ENCODE results near the gene SH3RF3.

SH3RF3 gene

DNA sequence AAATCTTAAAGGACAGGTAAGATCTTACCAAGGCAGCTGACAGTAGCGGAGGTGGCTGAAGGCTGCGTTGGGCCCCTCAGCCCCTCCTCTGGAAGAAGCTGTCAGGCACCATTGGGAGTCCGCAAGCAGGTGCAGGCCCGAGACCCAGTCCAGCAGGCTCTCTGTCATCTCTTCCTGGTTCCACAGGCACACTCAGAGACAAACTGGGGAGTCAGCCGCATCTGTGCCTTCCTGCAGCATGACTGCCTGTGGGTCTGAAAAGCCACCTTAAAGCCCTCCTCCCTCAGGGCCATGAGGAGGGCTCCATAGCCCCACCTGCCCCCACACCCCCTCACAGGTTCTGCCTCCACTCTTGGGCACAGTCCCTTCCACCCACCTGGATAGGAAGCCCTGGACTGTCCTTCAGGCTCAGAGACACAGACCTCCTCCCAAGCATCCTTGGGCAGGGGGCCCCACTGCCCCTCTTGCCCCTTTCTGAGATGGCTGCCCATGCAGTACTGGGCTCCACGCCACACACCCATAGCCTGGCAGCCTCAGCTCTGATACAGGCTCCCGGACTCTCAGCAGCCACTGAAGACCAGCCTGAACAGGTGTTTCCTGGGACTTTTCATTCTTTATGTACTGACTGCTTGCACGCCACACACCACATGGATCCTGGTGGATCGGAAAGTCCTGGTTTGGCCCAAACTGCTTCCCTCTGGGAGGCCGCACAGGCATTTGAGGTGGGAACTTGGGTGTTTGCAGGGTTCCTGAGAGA is 245.0 kb downstream of the SH3RF3 start:
- no peak for DNase-seq (ENCODE audit: low read depth in 2 of 2)

DNA sequence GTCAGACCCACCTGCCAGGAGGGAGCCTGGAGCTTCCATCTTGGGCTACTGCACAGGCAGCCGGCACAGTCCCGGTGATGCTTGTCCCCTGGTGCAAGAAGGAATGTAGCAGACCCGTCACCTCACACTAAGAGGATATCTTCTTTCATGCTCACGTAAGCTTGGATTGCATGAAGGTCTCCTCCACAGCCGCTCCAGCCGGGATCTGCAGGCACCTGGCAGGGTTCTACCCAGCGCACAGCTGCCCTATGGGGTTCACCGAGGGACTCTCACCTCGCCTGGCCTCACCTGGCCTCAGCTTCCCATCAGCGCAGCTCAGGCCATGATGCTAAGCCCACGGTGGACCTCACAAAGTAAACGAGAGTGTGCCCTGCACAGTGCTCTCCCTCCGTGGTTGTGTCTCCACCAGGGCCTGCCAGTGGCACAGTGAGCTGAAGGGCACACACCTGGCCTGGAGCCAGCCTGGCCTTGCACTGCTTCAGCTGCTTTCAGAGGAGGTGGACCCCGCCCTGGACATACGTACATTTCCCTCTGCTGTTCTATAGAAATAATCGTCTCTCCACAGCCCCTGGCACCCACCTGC is 245.6 kb downstream of the SH3RF3 start:
- no peak for DNase-seq (ENCODE audit: low read depth in 2 of 2)

GRCh38 chr2:109375131-109375561 is 246.1 kb downstream of the SH3RF3 start:
- no peak for DNase-seq (ENCODE audit: low read depth in 2 of 2)

DNA sequence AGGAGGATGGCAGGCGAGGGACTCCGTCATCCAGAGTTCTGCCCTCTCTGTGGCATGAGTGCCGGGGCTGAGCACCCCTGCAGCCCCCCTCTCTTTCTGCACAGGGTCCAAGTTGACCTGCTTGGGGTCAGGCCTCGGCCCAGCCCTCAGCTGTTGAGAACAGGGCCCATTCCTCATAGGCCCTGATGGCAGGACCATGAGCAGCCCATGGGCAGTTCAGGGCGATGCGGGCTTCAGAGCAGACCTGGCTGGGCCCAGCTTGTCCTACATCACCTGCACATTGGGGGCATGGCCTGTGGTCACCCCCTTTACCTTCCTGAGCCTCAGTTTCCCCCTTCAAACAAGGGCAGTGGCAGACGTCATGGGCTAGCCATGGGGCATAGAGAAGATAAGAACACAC is 246.7 kb downstream of the SH3RF3 start:
- DNase-seq (ENCODE audit: low read depth in 2 of 2) = no peak

- no peak for DNase-seq (ENCODE audit: low read depth in 2 of 2)
These were observed 247.1 kb downstream of the SH3RF3 start for GRCh38 chr2:109376115-109376514.

- DNase-seq (ENCODE audit: low read depth in 2 of 2) = no peak
These were observed 247.9 kb downstream of the SH3RF3 start for GRCh38 chr2:109376796-109377495.

DNA sequence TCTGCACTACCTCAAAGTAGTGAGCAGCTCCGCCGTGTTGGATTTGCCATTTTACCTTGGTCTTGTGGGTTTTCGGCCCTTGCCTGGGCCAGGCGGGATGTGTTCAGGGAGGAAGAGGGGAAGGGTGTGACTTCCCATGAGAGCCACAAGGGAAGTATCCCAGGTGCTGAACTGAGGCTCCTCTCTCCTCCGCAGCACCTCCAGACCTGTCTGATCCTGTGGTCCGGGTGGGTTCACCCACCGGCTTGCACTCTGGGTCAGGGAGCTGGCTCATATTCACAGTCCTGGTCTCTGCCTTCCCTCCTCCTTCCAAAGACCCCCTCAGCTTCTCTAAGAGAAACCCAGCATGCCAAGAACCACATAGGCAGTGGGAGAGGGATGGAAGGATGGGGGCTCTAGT is 249.0 kb downstream of the SH3RF3 start:
- DNase-seq (ENCODE audit: low read depth in 2 of 2) = no peak

- no peak for DNase-seq (ENCODE audit: low read depth in 2 of 2)
These were observed 249.7 kb downstream of the SH3RF3 start for GRCh38 chr2:109378682-109379081.

GRCh38 chr2:109379507-109379906 is 250.5 kb downstream of the SH3RF3 start:
- DNase-seq (ENCODE audit: low read depth in 2 of 2) = no peak

GRCh38 chr2:109380502-109381326 is 251.7 kb downstream of the SH3RF3 start:
- no peak for DNase-seq (ENCODE audit: low read depth in 2 of 2)

DNA sequence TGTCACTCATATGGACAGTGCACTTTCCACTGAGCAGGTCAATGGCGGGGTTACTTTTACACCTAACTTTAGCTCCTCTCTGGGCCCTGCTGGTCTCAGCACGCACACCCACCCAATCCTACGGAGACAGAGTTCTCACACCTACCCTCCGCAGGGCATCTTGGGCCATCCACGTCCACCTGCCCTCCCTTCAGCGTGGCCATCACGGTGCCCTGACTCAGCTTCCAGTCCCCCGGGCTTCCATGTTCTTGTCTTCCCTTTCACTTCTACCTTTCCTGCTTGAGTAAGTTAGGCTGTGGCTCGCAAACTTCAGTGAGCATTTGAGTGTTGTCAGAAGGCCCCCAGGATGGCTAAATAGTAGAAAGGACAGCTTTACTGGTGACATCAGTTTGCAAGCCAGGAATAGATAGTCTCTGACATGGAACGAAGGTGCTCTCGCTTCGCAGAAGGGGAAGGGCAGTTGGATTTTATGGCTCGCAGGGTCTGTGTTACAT is 252.4 kb downstream of the SH3RF3 start:
- no peak for DNase-seq (ENCODE audit: low read depth in 2 of 2)

DNA sequence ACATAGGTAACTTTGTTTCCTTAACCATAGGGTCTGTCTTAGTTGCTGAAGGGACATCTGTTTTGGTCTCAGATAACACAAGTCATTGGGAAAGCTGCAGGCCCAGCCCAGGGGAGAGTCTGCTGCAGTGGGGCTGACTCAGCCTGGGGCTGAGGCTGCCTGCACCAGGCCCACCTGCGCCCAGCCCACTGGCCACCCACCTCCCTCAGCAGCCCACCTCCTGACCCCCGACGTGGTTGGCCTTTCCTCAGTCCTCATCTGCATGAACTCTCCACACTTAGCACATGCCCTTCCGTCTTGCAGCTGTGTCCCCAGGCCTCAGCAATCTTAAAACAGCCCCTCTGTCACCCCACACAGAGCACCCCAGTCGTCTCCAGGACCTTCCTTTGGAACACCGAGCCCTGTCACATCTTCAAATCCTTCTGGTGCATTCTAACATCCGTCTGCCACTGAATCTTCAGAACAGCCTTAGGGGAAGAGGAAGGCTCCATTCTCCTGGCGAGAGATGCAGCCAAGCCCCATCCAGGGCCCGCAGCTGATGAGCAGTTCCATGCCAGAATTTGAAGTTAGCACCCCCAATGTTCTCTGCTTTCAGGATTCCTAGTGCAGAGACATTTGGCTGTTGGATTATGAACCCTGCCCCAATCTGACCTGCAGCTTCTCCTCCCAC is 253.4 kb downstream of the SH3RF3 start:
- DNase-seq (ENCODE audit: low read depth in 2 of 2) = no peak

- DNase-seq (ENCODE audit: low read depth in 2 of 2) = no peak
These were observed 253.9 kb downstream of the SH3RF3 start for GRCh38 chr2:109382951-109383350.

- no peak for DNase-seq (ENCODE audit: low read depth in 2 of 2)
These were observed 254.7 kb downstream of the SH3RF3 start for GRCh38 chr2:109383505-109384307.

DNA sequence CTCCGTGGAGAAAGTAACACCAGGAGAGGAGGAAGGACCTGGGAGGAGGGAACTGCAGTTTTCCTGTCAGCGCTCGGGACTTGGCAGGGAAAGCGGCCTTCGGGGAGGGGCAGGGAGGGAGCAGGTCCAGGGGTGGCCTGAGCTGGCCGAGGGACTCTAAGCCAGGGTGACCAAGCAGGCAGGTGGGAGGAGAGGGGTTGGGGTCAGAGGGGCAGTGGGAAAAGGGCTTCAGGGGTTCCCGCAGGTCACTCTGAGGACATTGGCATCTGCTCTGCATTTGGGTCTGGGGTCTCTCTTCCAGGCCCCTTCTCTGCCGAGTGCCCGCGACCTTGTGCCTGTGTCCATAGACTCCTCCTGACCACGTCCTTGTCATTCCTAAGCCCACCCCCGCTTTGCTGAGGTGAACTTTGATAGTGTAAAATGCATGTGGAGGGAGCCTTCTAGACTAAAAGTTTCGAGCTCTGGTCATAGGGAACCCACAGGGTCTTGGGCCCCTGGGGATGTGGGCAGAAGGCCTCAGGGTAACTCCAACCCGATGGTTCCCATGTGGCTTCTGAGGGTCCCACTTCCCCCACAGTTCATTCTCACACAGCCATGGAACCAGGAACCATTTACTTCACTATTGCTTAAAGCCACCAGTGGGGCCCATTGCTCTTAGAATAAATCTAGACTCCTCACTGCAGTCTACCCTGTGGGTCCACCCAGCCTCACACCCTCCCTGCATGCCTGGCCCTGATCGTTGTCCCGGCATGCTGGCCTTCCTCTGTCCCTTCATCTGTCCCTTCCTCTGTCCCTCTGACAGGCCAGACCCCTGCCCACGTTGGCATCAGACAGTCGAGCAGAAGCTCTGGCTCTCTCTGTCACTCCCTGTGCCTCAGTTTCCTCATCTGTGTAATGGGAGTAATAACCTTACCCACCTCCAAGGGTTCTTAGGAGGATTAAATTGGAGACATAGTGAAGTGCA is 255.6 kb downstream of the SH3RF3 start:
- no peak for DNase-seq (ENCODE audit: low read depth in 2 of 2)

GRCh38 chr2:109385506-109385905 is 256.5 kb downstream of the SH3RF3 start:
- no peak for DNase-seq (ENCODE audit: low read depth in 2 of 2)

DNA sequence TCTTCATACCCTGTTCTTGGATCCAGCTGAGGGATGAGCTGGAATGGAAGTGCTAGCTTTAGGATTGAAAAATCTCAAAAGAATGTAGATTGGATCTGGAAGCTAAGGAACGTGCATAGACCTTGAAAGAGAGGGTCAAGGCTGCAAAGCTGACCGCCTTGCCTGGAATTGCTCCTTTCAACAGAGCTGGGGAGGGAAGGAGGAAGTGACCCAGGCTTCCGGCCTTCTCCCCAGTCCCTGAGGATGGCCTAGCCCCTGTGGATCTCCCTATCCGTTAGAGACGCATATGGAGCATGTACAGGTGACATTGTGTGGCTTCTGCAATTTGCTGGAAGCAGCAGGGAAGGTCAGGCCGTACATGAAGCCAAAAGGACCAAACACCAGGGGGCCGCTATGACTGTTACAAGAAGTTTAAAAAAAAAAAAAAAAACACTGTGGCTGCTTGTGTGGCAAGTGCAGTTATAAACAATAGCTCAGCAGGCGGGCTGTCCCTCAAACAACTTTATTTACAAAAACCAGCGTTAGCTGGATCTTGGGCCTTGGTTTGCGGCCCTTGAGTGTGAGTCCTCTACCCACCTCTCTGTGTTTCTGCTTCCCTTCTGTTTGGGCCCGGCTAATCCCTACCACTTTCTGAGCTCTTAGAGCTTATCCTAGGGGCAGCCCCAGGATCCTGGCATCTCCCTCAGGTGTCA is 257.1 kb downstream of the SH3RF3 start:
- DNase-seq (ENCODE audit: low read depth in 2 of 2) = no peak

GRCh38 chr2:109387221-109387735 is 258.3 kb downstream of the SH3RF3 start:
- DNase-seq (ENCODE audit: low read depth in 2 of 2) = no peak

All from stimulated activated CD8-positive, alpha-beta memory T cell treated with anti-CD3 and anti-CD28 coated beads, Interleukin-7, amount 100 ng/mL, for 4 hours (primary cell).